Mesendoderm (in vitro differentiated cells): Measurements from ENCODE around the gene ZER1.

ENCODE experiments used
- DNase-seq: peaks from one replicate; pipeline ENCODE4 v3.0.0; 2013
- H2AK5ac ChIP-seq: 2 replicates; pipeline ENCODE4 v1.6.1; 2013; ENCODE audit warnings: low read length, inconsistent platforms
- H2BK120ac ChIP-seq: 2 replicates; pipeline ENCODE4 v1.6.1; 2013; ENCODE audit warnings: low read depth, mild to moderate bottlenecking, low read length, moderate library complexity, mixed read lengths
- H2BK15ac ChIP-seq: replicated peaks from 2 replicates; pipeline ENCODE4 v1.6.1; 2013; ENCODE audit warnings: low read depth, mild to moderate bottlenecking, moderate library complexity
- H2BK5ac ChIP-seq: 2 replicates; pipeline ENCODE4 v1.6.1; 2013; ENCODE audit warnings: low read length, inconsistent platforms
- H3K18ac ChIP-seq: 2 replicates; pipeline ENCODE4 v1.6.1; 2013; ENCODE audit warnings: mild to moderate bottlenecking, low read length, mixed read lengths
- H3K23ac ChIP-seq: one replicate; pipeline ENCODE4 v1.6.1; 2013; ENCODE audit warnings: low read length
- H3K27ac ChIP-seq: 2 replicates; pipeline ENCODE4 v1.5.1; 2013; ENCODE audit warnings: low read depth, mild to moderate bottlenecking, inconsistent platforms, low read length, moderate library complexity
- H3K27me3 ChIP-seq: 2 replicates; pipeline ENCODE4 v1.6.1; 2013; ENCODE audit warnings: low read length, control low read depth, mild to moderate bottlenecking, inconsistent platforms; ENCODE audit not compliant: insufficient read depth, poor library complexity
- H3K36me3 ChIP-seq: 2 replicates; pipeline ENCODE4 v1.6.1; 2013; ENCODE audit warnings: low read length, inconsistent platforms; ENCODE audit not compliant: control insufficient read depth, insufficient read depth
- H3K4ac ChIP-seq: one replicate; pipeline ENCODE4 v1.6.1; 2013; ENCODE audit warnings: low read depth, mild to moderate bottlenecking, low read length, moderate library complexity
- H3K4me1 ChIP-seq: 2 replicates; pipeline ENCODE4 v1.6.1; 2013; ENCODE audit warnings: low read depth, low read length, inconsistent platforms; ENCODE audit not compliant: control insufficient read depth
- H3K4me2 ChIP-seq: 2 replicates; pipeline ENCODE4 v1.6.1; 2013; ENCODE audit warnings: low read length
- H3K4me3 ChIP-seq: 2 replicates; pipeline ENCODE4 v1.5.1; 2013; ENCODE audit warnings: mild to moderate bottlenecking, low read length
- H3K56ac ChIP-seq: one replicate; pipeline ENCODE4 v1.6.1; 2013; ENCODE audit warnings: low read length
- H3K79me1 ChIP-seq: 2 replicates; pipeline ENCODE4 v1.6.1; 2013; ENCODE audit warnings: low read length, inconsistent platforms
- H3K79me2 ChIP-seq: 2 replicates; pipeline ENCODE4 v1.6.1; 2013; ENCODE audit warnings: mild to moderate bottlenecking, low read length; ENCODE audit not compliant: control insufficient read depth, insufficient read depth
- H3K9ac ChIP-seq: 2 replicates; pipeline ENCODE4 v1.6.1; 2013; ENCODE audit warnings: low read length, inconsistent platforms
- H4K5ac ChIP-seq: one replicate; pipeline ENCODE4 v1.6.1; 2013; ENCODE audit warnings: low read length
- H4K8ac ChIP-seq: one replicate; pipeline ENCODE4 v1.6.1; 2013; ENCODE audit warnings: low read depth, mild to moderate bottlenecking, control low read depth, low read length, moderate library complexity
- WGBS: extraction: QIAGEN DNeasy Blood & Tissue Kit; methylation state at CpG from one replicate; pipeline ENCODE4 v1.1.7; 2013; ENCODE audit warnings: low lambda C conversion rate, missing lambda C conversion rate; ENCODE audit not compliant: insufficient coverage; ENCODE audit errors: extremely low coverage; 5-methylcytosine and 5-hydroxymethylcytosine counted together

Gene ZER1

DNA sequence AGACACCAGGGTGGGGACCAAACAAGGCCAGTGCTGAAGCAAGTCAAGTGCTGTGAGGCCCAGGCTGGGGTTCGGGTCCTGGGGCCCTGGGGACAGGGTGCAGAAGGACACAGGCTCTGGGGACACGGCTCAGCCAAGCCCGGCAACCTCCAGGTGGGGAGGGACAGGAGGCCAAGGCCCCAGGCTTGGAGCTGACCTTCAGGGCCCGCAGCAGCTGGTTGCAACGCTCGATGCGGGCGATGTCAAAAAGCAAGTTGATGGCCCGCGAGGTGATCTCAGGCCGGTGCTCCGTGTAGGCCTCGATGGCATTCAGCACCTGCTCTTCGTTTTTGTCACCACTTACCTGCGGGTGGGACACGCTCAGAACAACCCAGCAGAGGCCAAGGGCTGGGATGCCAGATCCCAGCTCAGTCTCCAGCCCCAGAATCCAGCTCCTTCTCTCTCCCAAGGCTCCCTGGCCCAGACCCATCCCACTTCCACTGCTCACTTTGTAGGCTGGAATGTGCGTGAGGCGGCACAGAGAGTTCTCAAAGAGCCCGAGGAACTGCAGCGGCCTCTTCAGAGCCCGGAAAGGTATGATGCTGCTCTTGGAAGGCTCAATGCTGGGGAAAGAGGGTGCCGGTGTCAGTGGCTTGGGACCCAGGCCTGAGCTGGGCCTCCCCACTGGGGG lies 20.7 kb downstream of the ZER1 start:
- Histone ChIP-seq H2AK5ac (no peak overlapping the region), H3K23ac (no peak overlapping the region), H3K79me1 (no peaks in the 10 kb centered on the region), H4K8ac (no peak overlapping the region), H3K4me1 (no peaks in the 10 kb centered on the region), H3K36me3 (no peaks in the 10 kb centered on the region), H3K18ac (no peak overlapping the region), H3K79me2 (no peaks in the 10 kb centered on the region), H3K56ac (no peak overlapping the region), H3K27ac (no peak overlapping the region), H4K5ac (no peak overlapping the region), H3K9ac (no peak overlapping the region), H3K4ac (no peak overlapping the region), H2BK5ac (no peak overlapping the region), H2BK120ac (no peak overlapping the region), H2BK15ac (no peak overlapping the region), H3K4me3 (no peak overlapping the region), H3K4me2 (no peak overlapping the region), H3K27me3 (no peaks in the 10 kb centered on the region)
- no peak for DNase-seq
- no CpG with 5 or more reads among the region's 22 CpGs for WGBS

DNA sequence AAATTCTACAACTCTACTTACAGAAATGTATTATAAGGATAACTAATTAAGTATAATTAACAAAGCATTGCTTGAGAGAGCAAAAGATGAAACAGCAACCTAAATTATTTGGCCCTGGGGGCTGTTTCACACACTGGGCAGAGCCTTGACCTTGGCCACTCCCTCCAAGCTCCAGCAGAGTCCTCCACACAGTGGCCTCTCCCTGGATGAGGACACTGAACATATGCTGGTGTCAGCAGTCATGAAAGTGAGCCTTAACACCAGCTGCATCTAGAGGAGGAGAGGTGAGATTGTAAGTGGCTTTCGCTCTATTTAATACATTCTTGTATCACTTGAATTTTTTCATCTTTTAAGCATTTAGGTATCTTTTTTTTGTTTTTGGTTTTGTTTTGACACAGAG lies 24.5 kb downstream of the ZER1 start:
- Histone ChIP-seq H3K4ac (no peak overlapping the region), H3K56ac (no peak overlapping the region), H3K36me3 (no peaks in the 10 kb centered on the region), H2BK120ac (no peak overlapping the region), H2BK15ac (no peak overlapping the region), H3K4me2 (no peak overlapping the region), H2BK5ac (no peak overlapping the region), H3K79me2 (no peaks in the 10 kb centered on the region), H3K27ac (no peak overlapping the region), H3K79me1 (no peaks in the 10 kb centered on the region), H3K9ac (no peak overlapping the region), H3K27me3 (no peaks in the 10 kb centered on the region), H3K23ac (no peak overlapping the region), H3K4me1 (no peaks in the 10 kb centered on the region), H4K8ac (no peak overlapping the region), H4K5ac (no peak overlapping the region), H3K4me3 (no peak overlapping the region), H2AK5ac (no peak overlapping the region), H3K18ac (no peak overlapping the region)
- no peak for DNase-seq
- no CpG with 5 or more reads among the region's 1 CpG for WGBS

DNA sequence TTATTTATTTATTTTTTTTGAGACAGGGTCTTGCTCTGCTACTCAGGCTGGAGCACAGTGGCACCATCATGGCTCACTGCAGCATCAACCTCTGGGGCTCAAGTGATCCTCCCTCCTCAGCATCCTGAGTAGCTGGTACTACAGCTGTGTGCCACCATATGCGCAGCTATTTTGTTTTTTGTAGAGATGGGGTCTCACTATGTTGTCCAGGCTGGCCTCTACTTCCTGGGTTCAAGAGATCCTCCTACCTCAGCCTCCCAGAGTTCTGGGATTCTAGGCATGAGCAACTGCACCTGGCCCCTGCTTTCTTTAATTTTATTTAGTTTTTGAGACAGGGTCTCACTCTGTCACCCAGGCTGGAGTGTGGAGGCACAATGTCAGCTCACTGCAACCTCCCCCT lies 28.3 kb downstream of the ZER1 start:
- no peak for DNase-seq
- Histone ChIP-seq H3K79me2 (no peaks in the 10 kb centered on the region), H2BK5ac (no peak overlapping the region), H3K27ac (no peak overlapping the region), H3K36me3 (no peaks in the 10 kb centered on the region), H3K4me2 (no peak overlapping the region), H2BK120ac (no peak overlapping the region), H3K56ac (no peak overlapping the region), H4K5ac (no peak overlapping the region), H3K4me1 (no peaks in the 10 kb centered on the region), H4K8ac (no peak overlapping the region), H3K4me3 (no peak overlapping the region), H3K18ac (no peak overlapping the region), H3K9ac (no peak overlapping the region), H3K79me1 (no peaks in the 10 kb centered on the region), H2BK15ac (no peak overlapping the region), H3K27me3 (no peaks in the 10 kb centered on the region), H3K23ac (no peak overlapping the region), H3K4ac (no peak overlapping the region), H2AK5ac (no peak overlapping the region)
- WGBS: no CpG with 5 or more reads among the region's 1 CpG

DNA sequence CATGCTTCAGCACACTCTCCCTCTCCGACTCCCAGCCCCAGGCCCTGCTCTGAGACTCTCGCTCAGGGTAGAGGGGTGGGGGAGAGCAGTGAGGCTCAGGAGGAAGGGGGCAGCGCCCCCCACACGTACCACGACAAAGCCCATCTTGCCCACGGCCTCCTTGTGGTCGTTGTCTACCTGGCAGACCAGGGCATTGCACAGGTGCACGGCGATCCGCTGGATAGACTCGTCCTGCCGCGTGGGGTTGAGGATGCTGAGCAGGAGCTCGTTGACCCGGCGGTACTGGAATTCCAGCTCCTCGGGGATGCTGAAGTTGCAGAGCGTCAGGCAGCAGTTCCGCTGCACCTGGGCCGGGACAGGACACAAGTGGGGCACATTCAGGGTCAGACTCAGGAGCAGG lies 29.3 kb downstream of the ZER1 start:
- H3K4me2 ChIP-seq: no peak overlapping the region
- H2BK15ac ChIP-seq: no peak overlapping the region
- H3K27ac ChIP-seq: no peak overlapping the region
- no peak overlapping the region for H3K4me3 ChIP-seq
- no peak overlapping the region for H4K5ac ChIP-seq
- H3K79me2 ChIP-seq: no peaks in the 10 kb centered on the region
- no peaks in the 10 kb centered on the region for H3K4me1 ChIP-seq
- H3K27me3 ChIP-seq: no peaks in the 10 kb centered on the region
- no peak for DNase-seq
- no peaks in the 10 kb centered on the region for H3K79me1 ChIP-seq
- H3K23ac ChIP-seq: no peak overlapping the region
- H3K18ac ChIP-seq: no peak overlapping the region
- no peak overlapping the region for H2BK5ac ChIP-seq
- H3K9ac ChIP-seq: no peak overlapping the region
- H2BK120ac ChIP-seq: no peak overlapping the region
- H3K4ac ChIP-seq: no peak overlapping the region
- no CpG with 5 or more reads among the region's 20 CpGs for WGBS
- no peak overlapping the region for H4K8ac ChIP-seq
- no peak overlapping the region for H3K56ac ChIP-seq
- no peaks in the 10 kb centered on the region for H3K36me3 ChIP-seq
- no peak overlapping the region for H2AK5ac ChIP-seq

DNA sequence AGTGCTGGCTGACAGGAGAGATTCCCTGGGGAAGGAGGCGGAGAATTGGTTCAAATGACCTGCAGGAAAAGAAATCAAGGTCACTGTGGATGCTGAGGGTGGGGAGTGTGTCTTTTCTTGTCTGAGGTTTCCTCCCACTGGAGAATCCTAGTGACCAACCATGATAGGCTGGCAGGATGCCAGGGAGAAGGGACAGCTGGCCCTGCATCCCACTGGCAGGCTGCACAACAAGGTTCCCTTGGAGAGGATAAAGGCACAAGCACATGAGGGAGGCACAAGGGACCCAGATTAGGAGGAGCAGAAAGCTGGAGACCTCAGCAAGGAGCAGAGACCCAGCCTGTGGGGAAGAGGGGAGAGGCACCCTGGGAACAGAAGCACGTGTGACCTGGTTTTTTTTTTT lies 36.4 kb downstream of the ZER1 start:
- Histone ChIP-seq H3K56ac (no peak overlapping the region), H4K8ac (no peak overlapping the region), H3K27me3 (no peaks in the 10 kb centered on the region), H3K79me2 (no peaks in the 10 kb centered on the region), H3K18ac (no peak overlapping the region), H3K79me1 (no peaks in the 10 kb centered on the region), H2BK15ac (no peak overlapping the region), H3K23ac (no peak overlapping the region), H3K9ac (no peak overlapping the region), H3K4me2 (no peak overlapping the region), H3K4ac (no peak overlapping the region), H3K27ac (no peak overlapping the region), H2BK120ac (no peak overlapping the region), H4K5ac (no peak overlapping the region), H3K4me3 (no peak overlapping the region), H2BK5ac (no peak overlapping the region), H3K4me1 (no peaks in the 10 kb centered on the region), H3K36me3 (no peaks in the 10 kb centered on the region), H2AK5ac (no peak overlapping the region)
- no CpG with 5 or more reads among the region's 2 CpGs for whole genome bisulfite sequencing
- DNase-seq: no peak

DNA sequence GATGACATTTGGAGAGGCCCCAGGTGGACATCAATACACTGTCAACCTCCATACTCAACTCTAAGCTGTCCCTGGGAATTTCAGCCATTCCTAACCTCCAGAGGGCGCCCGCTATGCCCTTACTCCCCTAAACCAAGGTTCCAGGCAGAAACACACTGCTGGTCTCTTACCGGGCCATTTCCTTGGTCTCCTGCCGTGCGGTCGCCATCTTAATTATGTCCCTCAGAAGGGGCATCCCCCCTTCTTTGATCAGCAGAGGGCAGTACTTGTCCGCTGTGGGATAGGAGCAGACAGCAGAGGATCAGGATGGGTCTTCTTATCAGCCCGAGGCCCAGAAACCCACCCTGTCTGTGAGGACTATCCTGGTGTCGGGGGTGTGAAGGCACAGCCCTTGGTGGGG lies 38.5 kb downstream of the ZER1 start:
- Histone ChIP-seq H3K27ac (no peak overlapping the region), H4K8ac (no peak overlapping the region), H2BK5ac (no peak overlapping the region), H3K9ac (peak overlapping the region; percentile 58), H3K56ac (peak overlapping the region; percentile 81), H3K4me2 (no peak overlapping the region), H3K79me1 (no peaks in the 10 kb centered on the region), H3K23ac (no peak overlapping the region), H2BK15ac (no peak overlapping the region), H3K4ac (no peak overlapping the region), H2BK120ac (no peak overlapping the region), H3K36me3 (no peaks in the 10 kb centered on the region), H3K79me2 (no peaks in the 10 kb centered on the region), H3K4me3 (no peak overlapping the region), H3K27me3 (no peaks in the 10 kb centered on the region), H2AK5ac (no peak overlapping the region), H3K4me1 (no peaks in the 10 kb centered on the region), H4K5ac (peak overlapping the region; percentile 71), H3K18ac (no peak overlapping the region)
- no CpG with 5 or more reads among the region's 9 CpGs for WGBS
- peak; percentile 99 for DNase-seq
